ENCODE measurements around the gene CYP3A7. TPM values are rescaled to one million over a fixed set of nuclear protein-coding genes. Genes with fewer than 3 reads are reported as not detected.
"Not testable (repeated sequence)": the region's sequence is repeated elsewhere in the genome, so short reads cannot be mapped to it uniquely, and the experiment has no call there.

CYP3A7 gene
- total RNA-seq, 1 donor = not detected

- no peak overlapping the region for H3K4me3 ChIP-seq (ENCODE audit: low read depth, low read length)
- DNase-seq (ENCODE audit: low read depth) = no peak
- no peak for TF ChIP-seq CTCF (IDR thresholded peaks at IDR 0.05; ENCODE audit: insufficient read depth, low read length)
Observed at GRCh38 chr7:99731638-99732374, 3.2 kb downstream of the CYP3A7 start.

DNA sequence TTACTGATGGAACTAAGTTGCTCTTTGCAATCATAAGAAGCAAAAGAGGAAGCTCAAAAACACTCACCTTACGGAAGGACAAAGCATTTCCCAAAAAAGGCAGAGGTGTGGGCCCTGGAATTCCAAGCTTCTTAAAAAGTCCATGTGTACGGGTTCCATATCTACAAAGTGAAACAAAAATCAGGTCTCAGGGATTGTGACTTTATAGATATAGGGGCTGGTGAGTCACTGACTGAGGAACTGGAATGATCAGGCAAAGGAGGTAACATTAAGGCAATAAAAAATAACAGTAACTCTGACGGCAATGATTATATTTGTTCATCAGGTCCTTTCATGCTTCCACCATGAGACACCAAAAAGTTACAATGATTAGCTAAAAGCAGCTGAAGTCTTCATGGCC lies 4.0 kb downstream of the CYP3A7 start:
- TF ChIP-seq CTCF (IDR thresholded peaks at IDR 0.05; ENCODE audit: insufficient read depth, low read length) = no peak
- H3K4me3 ChIP-seq (ENCODE audit: low read depth, low read length) = no peak overlapping the region
- no peak for DNase-seq (ENCODE audit: low read depth)

GRCh38 chr7:99730238-99730810 lies 4.7 kb downstream of the CYP3A7 start:
- DNase-seq (ENCODE audit: low read depth) = no peak
- no peak for TF ChIP-seq CTCF (IDR thresholded peaks at IDR 0.05; ENCODE audit: insufficient read depth, low read length)
- no peak overlapping the region for H3K4me3 ChIP-seq (ENCODE audit: low read depth, low read length)

DNA sequence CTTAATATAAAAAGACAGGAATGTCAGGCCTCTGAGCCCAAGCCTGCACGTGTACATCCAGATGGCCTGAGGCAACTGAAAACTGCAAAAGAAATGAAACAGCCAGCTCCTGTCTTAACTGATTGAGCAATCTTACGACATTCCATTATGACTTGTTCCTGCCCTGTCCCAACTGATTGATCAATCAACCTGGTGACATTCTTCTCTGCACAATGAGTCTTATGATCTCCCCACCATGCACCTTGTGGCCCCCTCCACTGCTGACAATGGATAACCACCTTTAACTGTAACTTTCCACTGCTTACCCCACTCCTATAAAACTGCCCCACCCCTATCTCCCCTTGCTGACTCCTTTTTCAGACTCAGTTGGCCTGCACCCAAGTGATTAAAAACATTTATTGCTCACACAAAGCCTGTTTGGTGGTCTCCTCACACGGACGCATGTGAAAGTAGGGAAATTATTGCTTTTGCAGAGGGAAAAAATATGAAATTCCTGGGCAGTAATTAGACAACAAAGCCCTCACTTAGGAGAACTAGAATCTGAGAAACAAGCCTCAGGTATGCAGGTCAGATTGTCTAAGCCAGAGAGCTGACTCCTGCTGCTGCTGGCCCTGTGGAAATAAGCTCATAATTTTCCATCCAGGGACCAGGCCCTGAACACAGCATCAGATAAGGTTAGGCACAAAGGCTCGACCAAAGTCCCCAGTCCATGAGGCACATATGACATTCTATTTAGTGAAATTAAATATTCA lies 5.3 kb downstream of the CYP3A7 start:
- no peak overlapping the region for H3K4me3 ChIP-seq (ENCODE audit: low read depth, low read length)
- DNase-seq (ENCODE audit: low read depth) = no peak
- no peak for TF ChIP-seq CTCF (IDR thresholded peaks at IDR 0.05; ENCODE audit: insufficient read depth, low read length)

DNA sequence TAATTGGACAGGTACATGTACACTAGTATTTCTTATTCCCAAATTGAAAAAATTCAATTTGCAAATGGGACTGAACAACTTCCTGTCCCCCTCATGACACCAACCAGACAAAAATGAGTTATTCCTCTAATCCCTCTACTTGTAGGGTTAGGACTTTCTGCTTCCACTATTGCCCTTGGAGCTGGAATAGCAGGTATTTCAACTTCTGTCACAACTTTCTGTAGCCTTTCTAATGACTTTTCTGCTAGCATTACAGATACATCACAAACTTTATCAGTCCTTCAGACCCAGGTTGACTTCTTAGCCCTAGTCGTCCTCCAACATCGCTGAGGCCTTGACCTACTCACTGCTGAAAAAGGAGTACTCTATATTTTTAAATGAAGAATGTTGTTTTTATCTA lies 6.4 kb downstream of the CYP3A7 start:
- no peak for TF ChIP-seq CTCF (IDR thresholded peaks at IDR 0.05; ENCODE audit: insufficient read depth, low read length)
- H3K4me3 ChIP-seq (ENCODE audit: low read depth, low read length) = no peak overlapping the region
- DNase-seq (ENCODE audit: low read depth) = no peak

DNA sequence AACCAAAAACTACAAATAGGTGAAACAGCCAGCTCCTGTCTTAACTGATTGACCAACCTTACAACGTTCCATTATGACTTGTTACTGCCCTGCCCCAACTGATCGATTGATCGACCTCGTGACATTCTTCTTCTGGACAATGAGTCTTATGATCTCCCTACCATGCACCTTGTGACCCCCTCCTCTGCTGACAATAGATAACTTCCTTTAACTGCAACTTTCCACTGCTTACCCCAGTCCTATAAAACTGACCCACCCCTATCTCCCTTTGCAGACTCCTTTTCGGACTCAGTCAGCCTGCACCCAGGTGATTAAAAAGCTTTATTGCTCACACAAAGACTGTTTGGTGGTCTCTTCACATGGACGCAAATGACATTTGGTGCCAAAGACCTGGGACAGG lies 11.8 kb downstream of the CYP3A7 start:
- not testable (repeated sequence) for H3K4me3 ChIP-seq (ENCODE audit: low read depth, low read length); DNase-seq (ENCODE audit: low read depth)

Data from fibroblast of the aortic adventitia (primary cell).